IMR-90 (cell line): ENCODE measurements around the gene ANKFN1. TPM values are rescaled to one million over a fixed set of nuclear protein-coding genes. Genes with fewer than 3 reads are reported as not detected.

Experiments
- ATAC-seq: fragments of 200-7000 bp; cut with Tn5 transposase; 2 replicates; pipeline ENCODE4 v1.9.1; 2020; ENCODE audit warnings: low read depth, mild to moderate bottlenecking, moderate library complexity
- BruUV-seq: library from RNA; stranded (reverse); fragments of 400-500 nt; replicated peaks from 2 replicates; lab custom pipeline; 2021; lab: Mats Ljungman, UMichigan
- CTCF ChIA-PET: fragments of 300-600 bp; formaldehyde crosslinking; extraction: SDS; loops from one replicate; lab custom pipeline; 2021; ENCODE audit warnings: antibody characterized with exemption; lab: Yijun Ruan, JAX
- POLR2A ChIA-PET: fragments of 300-600 bp; sonication (Branson Sonifier 250); formaldehyde crosslinking; loops from one replicate; lab custom pipeline; 2022; ENCODE audit warnings: antibody characterized with exemption; ENCODE audit not compliant: unreplicated experiment; lab: Charles Lee
- DNase-seq: peaks from one replicate; pipeline ENCODE4 v3.0.0; 2013
- H2AFZ ChIP-seq: replicated peaks from 2 replicates; pipeline ENCODE3; 2013; ENCODE audit warnings: low read length, mild to moderate bottlenecking; ENCODE audit not compliant: poor library complexity
- H2AK5ac ChIP-seq: 2 replicates; pipeline ENCODE4 v1.6.1; 2013; ENCODE audit warnings: low read depth, low read length, inconsistent platforms
- H2AK9ac ChIP-seq: replicated peaks from 2 replicates; pipeline ENCODE3; 2013; ENCODE audit warnings: mild to moderate bottlenecking, low read depth, low read length, moderate library complexity; ENCODE audit not compliant: poor library complexity
- H2BK120ac ChIP-seq: 2 replicates; pipeline ENCODE4 v1.6.1; 2013; ENCODE audit warnings: low read depth, low read length, inconsistent platforms
- H2BK15ac ChIP-seq: 3 replicates; pipeline ENCODE4 v1.6.1; 2013; ENCODE audit warnings: low read depth, low read length, inconsistent platforms
- H2BK20ac ChIP-seq: 2 replicates; pipeline ENCODE4 v1.6.1; 2013; ENCODE audit warnings: low read depth, mild to moderate bottlenecking, inconsistent platforms, low read length, moderate library complexity
- H2BK5ac ChIP-seq: 2 replicates; pipeline ENCODE4 v1.6.1; 2013; ENCODE audit warnings: mild to moderate bottlenecking, low read depth, low read length, inconsistent platforms; ENCODE audit not compliant: poor library complexity, severe bottlenecking
- H3K14ac ChIP-seq: replicated peaks from 2 replicates; pipeline ENCODE4 v1.6.1; 2013; ENCODE audit warnings: low read depth, low read length, inconsistent platforms
- H3K18ac ChIP-seq: 2 replicates; pipeline ENCODE4 v1.6.1; 2013; ENCODE audit warnings: low read depth, low read length, control low read depth
- H3K23ac ChIP-seq: 2 replicates; pipeline ENCODE4 v1.6.1; 2013; ENCODE audit warnings: low read depth, low read length, inconsistent platforms
- H3K27ac ChIP-seq: 2 replicates; pipeline ENCODE4 v1.5.1; 2013; ENCODE audit warnings: mild to moderate bottlenecking, control low read depth, low read length; ENCODE audit not compliant: insufficient read depth
- H3K27me3 ChIP-seq: 2 replicates; pipeline ENCODE4 v1.6.1; 2013; ENCODE audit warnings: low read length; ENCODE audit not compliant: control insufficient read depth, insufficient read depth
- H3K36me3 ChIP-seq: 2 replicates; pipeline ENCODE4 v1.6.1; 2013; ENCODE audit warnings: low read length, mixed read lengths; ENCODE audit not compliant: control insufficient read depth, insufficient read depth
- H3K4ac ChIP-seq: 2 replicates; pipeline ENCODE4 v1.6.1; 2013; ENCODE audit warnings: low read depth, low read length, inconsistent platforms
- H3K4me1 ChIP-seq: 2 replicates; pipeline ENCODE4 v1.6.1; 2013; ENCODE audit warnings: low read length, mixed read lengths; ENCODE audit not compliant: control insufficient read depth, insufficient read depth
- H3K4me2 ChIP-seq: 2 replicates; pipeline ENCODE4 v1.6.1; 2013; ENCODE audit warnings: low read depth, mild to moderate bottlenecking, control low read depth, low read length, moderate library complexity
- H3K4me3 ChIP-seq: 2 replicates; pipeline ENCODE4 v1.5.1; 2013; ENCODE audit warnings: low read depth, mild to moderate bottlenecking, control low read depth, low read length, moderate library complexity; ENCODE audit not compliant: insufficient read depth
- H3K56ac ChIP-seq: 2 replicates; pipeline ENCODE4 v1.6.1; 2013; ENCODE audit warnings: low read length, inconsistent platforms; ENCODE audit not compliant: insufficient read depth; ENCODE audit errors: extremely low read depth
- H3K79me1 ChIP-seq, 2 experiments: 2 replicates each; pipeline ENCODE4 v1.6.1; 2013; ENCODE audit warnings: low read length in 2 of 2, inconsistent platforms in 1 of 2, low read depth in 1 of 2
- H3K9ac ChIP-seq: 2 replicates; pipeline ENCODE4 v1.6.1; 2013; ENCODE audit warnings: low read depth, low read length, control low read depth
- H3K9me1 ChIP-seq: 2 replicates; pipeline ENCODE4 v1.6.1; 2013; ENCODE audit warnings: low read length, inconsistent platforms; ENCODE audit not compliant: insufficient read depth
- H3K9me3 ChIP-seq: 2 replicates; pipeline ENCODE4 v1.6.1; 2013; ENCODE audit warnings: low read length; ENCODE audit not compliant: control insufficient read depth, insufficient read depth
- H4K20me1 ChIP-seq: 2 replicates; pipeline ENCODE4 v1.6.1; 2013; ENCODE audit warnings: low read length, inconsistent platforms; ENCODE audit not compliant: insufficient read depth
- H4K5ac ChIP-seq: 2 replicates; pipeline ENCODE4 v1.6.1; 2013; ENCODE audit warnings: mild to moderate bottlenecking, low read depth, low read length, control low read depth
- H4K8ac ChIP-seq, 2 experiments: 2 replicates each; pipeline ENCODE4 v1.6.1; 2013; ENCODE audit warnings: low read depth in 2 of 2, low read length in 2 of 2, control low read depth in 1 of 2, inconsistent platforms in 1 of 2
- H4K91ac ChIP-seq: 2 replicates; pipeline ENCODE4 v1.6.1; 2013; ENCODE audit warnings: low read depth, low read length, inconsistent platforms; ENCODE audit not compliant: insufficient read depth
- BHLHE40 ChIP-seq: fragments of 150-350 bp; IDR thresholded peaks from 2 replicates; pipeline ENCODE4 v1.6.1; 2016; ENCODE audit warnings: mild to moderate bottlenecking, low read depth, low read length
- MXI1 ChIP-seq: IDR thresholded peaks from 2 replicates; pipeline ENCODE4 v1.6.1; 2012; ENCODE audit warnings: low read depth, mild to moderate bottlenecking, low read length, moderate library complexity, borderline replicate concordance
- WGBS, 2 experiments: methylation state at CpG; one replicate each; pipeline versions ENCODE4 v1.1.5 to v1.1.7; 2013; ENCODE audit warnings: missing lambda C conversion rate in 2 of 2; ENCODE audit not compliant: insufficient read length in 1 of 2; ENCODE audit errors: extremely low coverage in 2 of 2; 5-methylcytosine and 5-hydroxymethylcytosine counted together
- dilution Hi-C: fragments of 300-500 bp; cut with HindIII; formaldehyde crosslinking; loops from one replicate; pipeline ENCODE4 v1.14.3; 2018; ENCODE audit warnings: low sequenced_read_pairs; ENCODE audit not compliant: unreplicated experiment
- in situ Hi-C: fragments of 300-500 bp; cut with MboI; formaldehyde crosslinking; loops from 3 replicates; pipeline ENCODE4 v1.14.3; 2019; ENCODE audit warnings: low sequenced_read_pairs, inconsistent platforms, mixed read lengths
- intact Hi-C: fragments of 100-400 bp; cut with micrococcal nuclease; formaldehyde crosslinking; loops from 2 replicates; pipeline ENCODE4 v1.10.0; 2022
- polyA plus RNA-seq, 3 experiments: library from polyadenylated mRNA; depleted of rRNA; stranded (reverse); fragments of >200 nt; gene quantifications; 2 replicates each; pipeline ENCODE4 v1.2.3, GENCODE V29; 2012; ENCODE audit warnings: low replicate concordance in 1 of 3
- total RNA-seq: library from RNA; depleted of rRNA; stranded (reverse); fragments of >200 nt; gene quantifications from 2 replicates; pipeline ENCODE4 v1.2.3, GENCODE V29; 2012

ANKFN1 gene
- total and polyA plus RNA-seq, 2 of the 4 experiments (the other 2 are of a cell fraction), result not detected

- no CpG with 5 or more reads among the region's 3 CpGs for WGBS, 2 experiments
- H3K9ac ChIP-seq, result peak overlapping the region; percentile 69; the same call in 1 of the 2 replicates
Observed at GRCh38 chr17:56173958-56174835, 20.9 kb downstream of the ANKFN1 start.

More at GRCh38 chr17:56173958-56174835, 20.9 kb downstream of the ANKFN1 start:
- ATAC-seq (peak; percentile 4; the same call in 1 of the 2 replicates), DNase-seq (no peak)
- intact Hi-C loops (no loop called here), in situ Hi-C loops (no loop called here), dilution Hi-C loops (no loop called here)
- H2BK120ac ChIP-seq, result peak overlapping the region; percentile 97
- peak overlapping the region; percentile 75; the same call in 1 of the 2 replicates for H4K5ac ChIP-seq
- H3K56ac ChIP-seq, result peak overlapping the region; percentile 42; the same call in 1 of the 2 replicates
- H2BK5ac ChIP-seq, result peak overlapping the region; percentile 76
- peak overlapping the region; percentile 67 for H3K27ac ChIP-seq
- peak overlapping the region; percentile 82 to 97 for H4K8ac ChIP-seq
- H3K4me2 ChIP-seq, result peak overlapping the region; percentile 56; the same call in 1 of the 2 replicates
- peak overlapping the region; percentile 44 for H2AK9ac ChIP-seq
- peak overlapping the region; percentile 46 for H2AFZ ChIP-seq
- H3K9me3 ChIP-seq, result no peaks in the 10 kb centered on the region
- peaks cover 17% of the 10 kb centered on the region for H3K9me1 ChIP-seq
- peak overlapping the region; percentile 95 for H4K91ac ChIP-seq
- TF ChIP-seq BHLHE40 (no peak), MXI1 (no peak)
- H3K14ac ChIP-seq, result peak overlapping the region; percentile 83
- H3K79me1 ChIP-seq, result no peaks in the 10 kb centered on the region; a peak in 1 of 4 replicates
- H3K23ac ChIP-seq, result peak overlapping the region; percentile 82
- H2AK5ac ChIP-seq, result peak overlapping the region; percentile 91
- BruUV-seq, result no TSS peak
- H3K4me3 ChIP-seq, result no peak overlapping the region
- H3K36me3 ChIP-seq, result no peaks in the 10 kb centered on the region
- H3K4ac ChIP-seq, result peak overlapping the region; percentile 96
- H3K27me3 ChIP-seq, result no peaks in the 10 kb centered on the region
- peak overlapping the region; percentile 94 for H2BK20ac ChIP-seq
- CTCF ChIA-PET, result interaction anchor here (0.8 to 1.0 kb wide), 2 partner anchors 12 to 146 kb away, joined by 3 read pairs; no protein-coding TSS in a partner anchor
- POLR2A ChIA-PET, result interaction anchor here (0.6 to 3.4 kb wide), 2 partner anchors 10 to 17 kb away, joined by 3 to 18 read pairs; no protein-coding TSS in a partner anchor
- H3K18ac ChIP-seq, result peak overlapping the region; percentile 89
- no peaks in the 10 kb centered on the region for H4K20me1 ChIP-seq
- peak overlapping the region; percentile 79; the same call in 2 of the 3 replicates for H2BK15ac ChIP-seq
- H3K4me1 ChIP-seq, result peaks cover 33% of the 10 kb centered on the region
